Measurements from ENCODE around the gene NLGN1. TPM values are rescaled to one million over a fixed set of nuclear protein-coding genes. Genes with fewer than 3 reads are reported as not detected.

The NLGN1 gene
- total and polyA plus RNA-seq, 2 of the 8 experiments (the other 6 are each of a cell fraction or from before 2014, with no cell fraction given): 7.8 to 14.8 TPM

DNA sequence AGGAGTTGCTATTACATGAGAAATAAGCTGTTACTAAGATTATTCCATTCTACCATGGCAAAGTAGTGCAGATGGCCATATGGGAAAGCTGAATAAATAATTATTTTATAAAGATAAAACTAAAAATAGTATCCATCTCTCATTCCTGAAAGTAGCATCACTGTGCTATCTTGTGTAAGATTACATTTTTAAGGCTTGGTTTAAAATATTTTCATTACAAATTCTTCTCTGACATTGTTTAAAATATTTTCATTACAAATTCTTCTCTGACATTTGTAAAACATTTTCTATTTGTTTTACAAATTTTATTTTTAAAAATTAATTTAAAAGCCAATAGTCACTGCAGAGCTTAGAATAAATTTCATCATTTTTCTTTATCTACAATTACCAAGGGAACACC, 796.1 kb downstream of the NLGN1 start:
- Histone ChIP-seq H4K5ac (ENCODE audit: insufficient read length, low read depth, low read length) (no peak overlapping the region), H3K79me2 (ENCODE audit: control insufficient read depth in 1 of 2, insufficient read depth in 2 of 2, low read length in 2 of 2) (no peaks in the 10 kb centered on the region), H4K91ac (replicated peaks; ENCODE audit: insufficient read length, low read length) (no peak overlapping the region), H2BK120ac (replicated peaks; ENCODE audit: low read depth, low read length) (no peak overlapping the region), H3K56ac (replicated peaks; ENCODE audit: insufficient read length, low read depth, low read length) (no peak overlapping the region), H2BK20ac (ENCODE audit: low read length) (no peak overlapping the region), H4K8ac (ENCODE audit: extremely low read depth, insufficient read depth, low read length) (no peak overlapping the region), H3K4ac (replicated peaks; ENCODE audit: insufficient read length, low read depth, low read length) (no peak overlapping the region), H2BK15ac (ENCODE audit: low read length) (no peak overlapping the region), H2BK5ac (ENCODE audit: low read depth, low read length) (no peak overlapping the region), H3K14ac (ENCODE audit: insufficient read length) (no peak overlapping the region), H3K9ac (replicated peaks in 1 of 4; ENCODE audit: extremely low read depth in 1 of 4, low read depth in 3 of 4, low read length in 3 of 4) (no peak overlapping the region), H3K4me1 (replicated peaks in 1 of 4; ENCODE audit: control insufficient read depth in 3 of 4, insufficient read depth in 4 of 4, low read length in 3 of 4) (no peaks in the 10 kb centered on the region), H3K27me3 (replicated peaks in 1 of 4; ENCODE audit: control insufficient read depth in 3 of 4, extremely low read depth in 1 of 4, insufficient read depth in 3 of 4, low read length in 3 of 4) (no peaks in the 10 kb centered on the region), H3K27ac (ENCODE audit: low read depth, low read length) (no peak overlapping the region), H3K23me2 (ENCODE audit: low read depth, low read length) (no peaks in the 10 kb centered on the region; the same call in 1 of the 2 replicates), H3K9me3 (ENCODE audit: insufficient read depth in 2 of 2, low read depth in 1 of 2, low read length in 1 of 2) (no peaks in the 10 kb centered on the region), H3K4me2 (ENCODE audit: insufficient read depth in 1 of 2, low read depth in 2 of 2, low read length in 2 of 2) (no peak overlapping the region), H2AFZ (ENCODE audit: low read length) (no peak overlapping the region), H2AK5ac (ENCODE audit: low read depth, low read length) (no peak overlapping the region), H3K23ac (ENCODE audit: insufficient read length) (no peak overlapping the region), H3K18ac (ENCODE audit: extremely low read depth, low read length) (no peak overlapping the region), H3K4me3 (ENCODE audit: extremely low read depth in 1 of 4, insufficient read depth in 2 of 4, low read depth in 3 of 4, low read length in 4 of 4) (no peak overlapping the region), H4K20me1 (replicated peaks in 1 of 2; ENCODE audit: control insufficient read depth in 1 of 2, insufficient read depth in 2 of 2, low read length in 2 of 2) (no peaks in the 10 kb centered on the region), H3K36me3 (ENCODE audit: control insufficient read depth in 2 of 4, insufficient read depth in 4 of 4, low read length in 3 of 4) (no peaks in the 10 kb centered on the region), H3K79me1 (ENCODE audit: low read depth, low read length) (no peaks in the 10 kb centered on the region), H2BK12ac (ENCODE audit: low read depth, low read length) (no peak overlapping the region)
- CTCF ChIA-PET (ENCODE audit: partially characterized antibody): no interaction called here
- DNase-seq (ENCODE audit: low read depth in 1 of 2, low spot score in 2 of 2): no peak
- POLR2A ChIA-PET (ENCODE audit: partially characterized antibody): no interaction called here
- no peak for FAIRE-seq
- TF ChIP-seq EP300 (IDR thresholded peaks at IDR 0.05; ENCODE audit: borderline replicate concordance in 1 of 2, low read depth in 2 of 2, low read length in 2 of 2): no peak
- no peak for TF ChIP-seq RFX5 (IDR thresholded peaks at IDR 0.05; ENCODE audit: borderline replicate concordance, low read depth, low read length)
- TF ChIP-seq EZH2 (IDR thresholded peaks at IDR 0.05; ENCODE audit: low read depth, low read length, severe bottlenecking): no peak
- TF ChIP-seq BCL11A (IDR thresholded peaks at IDR 0.05; ENCODE audit: low read depth in 2 of 2, low read length in 2 of 2): no peak
- TF ChIP-seq ATF2 (IDR thresholded peaks at IDR 0.05; ENCODE audit: low read length): no peak
- no peak for TF ChIP-seq SIRT6 (IDR thresholded peaks at IDR 0.05; ENCODE audit: low read length)
- TF ChIP-seq USF2 (IDR thresholded peaks at IDR 0.05; ENCODE audit: low read length): no peak
- no peak for TF ChIP-seq NRF1 (IDR thresholded peaks at IDR 0.05; ENCODE audit: low read depth, low read length)
- no peak for TF ChIP-seq CEBPB (IDR thresholded peaks at IDR 0.05; ENCODE audit: low read depth, low read length)
- TF ChIP-seq CTBP2 (IDR thresholded peaks at IDR 0.05; ENCODE audit: borderline replicate concordance, insufficient read depth, insufficient read length, low read length): no peak
- no peak for TF ChIP-seq SP2 (IDR thresholded peaks at IDR 0.05; ENCODE audit: low read length)
- no peak for TF ChIP-seq YY1 (IDR thresholded peaks at IDR 0.05; ENCODE audit: low read depth, low read length)
